GM12878 (cell line): ENCODE measurements around the gene KRTAP21-1. TPM values are rescaled to one million over a fixed set of nuclear protein-coding genes. Genes with fewer than 3 reads are reported as not detected.
A peak's percentile ranks its signal among the peaks of the same experiment; 100 is the strongest.

Experiments
- BCL11A ChIP-seq: IDR thresholded peaks from 2 replicates; pipeline ENCODE4 v1.6.1; 2011; ENCODE audit warnings: low read depth, low read length
- BMI1 ChIP-seq: fragments of 450-650 bp; IDR thresholded peaks from 2 replicates; pipeline ENCODE4 v1.6.1; 2016; ENCODE audit warnings: mild to moderate bottlenecking, moderate library complexity, borderline replicate concordance
- EP300 ChIP-seq, 2 experiments: fragments of 150-350 bp in 1 of 2; IDR thresholded peaks; 2 replicates each; pipeline ENCODE4 v1.6.1; 2011 to 2012; ENCODE audit warnings: low read depth in 2 of 2, low read length in 2 of 2, borderline replicate concordance in 1 of 2, improper control_type of control experiment in 1 of 2, inconsistent platforms in 1 of 2; ENCODE audit not compliant: control insufficient read depth in 1 of 2
- GABPA ChIP-seq: IDR thresholded peaks from 2 replicates; pipeline ENCODE4 v1.6.1; 2014; ENCODE audit warnings: antibody characterized with exemption, low read depth, mild to moderate bottlenecking, inconsistent platforms
- JUNB ChIP-seq: IDR thresholded peaks from 2 replicates; pipeline ENCODE4 v1.6.1; 2016; ENCODE audit warnings: antibody characterized with exemption, mild to moderate bottlenecking
- MTA2 ChIP-seq: fragments of 450-650 bp; IDR thresholded peaks from 2 replicates; pipeline ENCODE4 v1.6.1; 2016; ENCODE audit warnings: low read depth, mild to moderate bottlenecking, moderate library complexity
- MXI1 ChIP-seq: fragments of 150-350 bp; IDR thresholded peaks from 2 replicates; pipeline ENCODE4 v1.6.1; 2011; ENCODE audit warnings: low read depth, mild to moderate bottlenecking, inconsistent platforms, low read length, improper control_type of control experiment
- RUNX3 ChIP-seq: IDR thresholded peaks from 2 replicates; pipeline ENCODE4 v1.6.1; 2012; ENCODE audit warnings: low read length, inconsistent platforms
- SIX5 ChIP-seq: IDR thresholded peaks from 2 replicates; pipeline ENCODE4 v1.6.1; 2011; ENCODE audit warnings: mild to moderate bottlenecking, low read depth, low read length, moderate library complexity; ENCODE audit not compliant: severe bottlenecking
- SREBF1 ChIP-seq: IDR thresholded peaks from 2 replicates; pipeline ENCODE4 v1.6.1; 2012; ENCODE audit warnings: mild to moderate bottlenecking, low read length
- TAF1 ChIP-seq: IDR thresholded peaks from 2 replicates; pipeline ENCODE4 v1.6.1; 2011; ENCODE audit warnings: mild to moderate bottlenecking, low read depth, low read length, borderline replicate concordance
- TBL1XR1 ChIP-seq: IDR thresholded peaks from 2 replicates; pipeline ENCODE4 v1.6.1; 2012; ENCODE audit warnings: low read depth, low read length, improper control_type of control experiment
- TCF7 ChIP-seq: IDR thresholded peaks from 2 replicates; pipeline ENCODE4 v1.6.1; 2014; ENCODE audit warnings: antibody characterized with exemption, borderline replicate concordance
- ZNF217 ChIP-seq: fragments of 450-650 bp; IDR thresholded peaks from 2 replicates; pipeline ENCODE4 v1.6.1; 2017; ENCODE audit warnings: antibody characterized with exemption, mild to moderate bottlenecking
- ZNF274 ChIP-seq: IDR thresholded peaks from one replicate; pipeline ENCODE4 v1.8.0; 2011; ENCODE audit not compliant: insufficient read length, insufficient read depth
- polyA plus RNA-seq, 11 experiments: library from polyadenylated mRNA; depleted of rRNA in 4 of 11; unstranded in 6 of 11; stranded (reverse) in 5 of 11; fragments of >200 nt; fragmentation: Nextera tagmentation in 4 of 11; fragmentation: Illumina TruSeq in 1 of 11; extraction: Ambion mirVana in 4 of 11; extraction: Trizol in 1 of 11; gene quantifications; 1 replicate in 1 of 11; 2 replicates in 10 of 11; pipeline versions ENCODE4 v1.2.1 to v1.2.3, GENCODE V29; 2011 to 2016; ENCODE audit warnings: inconsistent platforms in 2 of 11, missing spikeins in 2 of 11, low read depth in 1 of 11
- total RNA-seq, 4 experiments: library from RNA; depleted of rRNA in 3 of 4; stranded (reverse); fragments of >200 nt in 3 of 4; fragmentation: Illumina TruSeq in 1 of 4; extraction: Trizol in 1 of 4; gene quantifications; 2 replicates each; pipeline versions ENCODE4 v1.2.1 to v1.2.3, GENCODE V29; 2013 to 2021
- TF ChIP-seq, protein P1 (sequence below): fragments of 450-650 bp; IDR thresholded peaks from 2 replicates; pipeline ENCODE4 v1.6.1; 2017; ENCODE audit warnings: mild to moderate bottlenecking, low read depth, inconsistent platforms; ENCODE audit not compliant: poor library complexity, severe bottlenecking
- TF ChIP-seq, protein P2 (sequence below): fragments of 450-650 bp; IDR thresholded peaks from 2 replicates; pipeline ENCODE4 v1.6.1; 2018; ENCODE audit warnings: borderline replicate concordance, mild to moderate bottlenecking; ENCODE audit not compliant: partially characterized antibody

The KRTAP21-1 gene
- total and polyA plus RNA-seq, 10 of the 15 experiments (the other 5 are each of a cell fraction or from before 2014, with no cell fraction given): not detected

GRCh38 chr21:30718239-30718909 lies 36.9 kb downstream of the KRTAP21-1 start, which contains the start of gene KRTAP21-3 (continued):
- peak; percentile 63 for TF ChIP-seq RUNX3
- TF ChIP-seq, protein P1, sequence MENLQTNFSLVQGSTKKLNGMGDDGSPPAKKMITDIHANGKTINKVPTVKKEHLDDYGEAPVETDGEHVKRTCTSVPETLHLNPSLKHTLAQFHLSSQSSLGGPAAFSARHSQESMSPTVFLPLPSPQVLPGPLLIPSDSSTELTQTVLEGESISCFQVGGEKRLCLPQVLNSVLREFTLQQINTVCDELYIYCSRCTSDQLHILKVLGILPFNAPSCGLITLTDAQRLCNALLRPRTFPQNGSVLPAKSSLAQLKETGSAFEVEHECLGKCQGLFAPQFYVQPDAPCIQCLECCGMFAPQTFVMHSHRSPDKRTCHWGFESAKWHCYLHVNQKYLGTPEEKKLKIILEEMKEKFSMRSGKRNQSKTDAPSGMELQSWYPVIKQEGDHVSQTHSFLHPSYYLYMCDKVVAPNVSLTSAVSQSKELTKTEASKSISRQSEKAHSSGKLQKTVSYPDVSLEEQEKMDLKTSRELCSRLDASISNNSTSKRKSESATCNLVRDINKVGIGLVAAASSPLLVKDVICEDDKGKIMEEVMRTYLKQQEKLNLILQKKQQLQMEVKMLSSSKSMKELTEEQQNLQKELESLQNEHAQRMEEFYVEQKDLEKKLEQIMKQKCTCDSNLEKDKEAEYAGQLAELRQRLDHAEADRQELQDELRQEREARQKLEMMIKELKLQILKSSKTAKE: peak; percentile 18
- TF ChIP-seq ZNF217: peak; percentile 29; the same call in 1 of the 2 replicates
- no peak for TF ChIP-seq MXI1
- peak; percentile 77 to 84 for TF ChIP-seq EP300 (IDR thresholded peaks at IDR 0.05; ENCODE audit: borderline replicate concordance in 1 of 2, control insufficient read depth in 1 of 2, low read depth in 2 of 2, low read length in 2 of 2)
- TF ChIP-seq SIX5: no peak
- peak; percentile 53; the same call in 1 of the 2 replicates for TF ChIP-seq BCL11A
- peak; percentile 81 for TF ChIP-seq TCF7
- TF ChIP-seq TBL1XR1: no peak
- peak; percentile 72 for TF ChIP-seq BMI1
- no peak for TF ChIP-seq GABPA
- TF ChIP-seq ZNF274: no peak
- TF ChIP-seq MTA2: peak; percentile 94
- TF ChIP-seq SREBF1: no peak
- no peak for TF ChIP-seq TAF1
- TF ChIP-seq, protein P2, sequence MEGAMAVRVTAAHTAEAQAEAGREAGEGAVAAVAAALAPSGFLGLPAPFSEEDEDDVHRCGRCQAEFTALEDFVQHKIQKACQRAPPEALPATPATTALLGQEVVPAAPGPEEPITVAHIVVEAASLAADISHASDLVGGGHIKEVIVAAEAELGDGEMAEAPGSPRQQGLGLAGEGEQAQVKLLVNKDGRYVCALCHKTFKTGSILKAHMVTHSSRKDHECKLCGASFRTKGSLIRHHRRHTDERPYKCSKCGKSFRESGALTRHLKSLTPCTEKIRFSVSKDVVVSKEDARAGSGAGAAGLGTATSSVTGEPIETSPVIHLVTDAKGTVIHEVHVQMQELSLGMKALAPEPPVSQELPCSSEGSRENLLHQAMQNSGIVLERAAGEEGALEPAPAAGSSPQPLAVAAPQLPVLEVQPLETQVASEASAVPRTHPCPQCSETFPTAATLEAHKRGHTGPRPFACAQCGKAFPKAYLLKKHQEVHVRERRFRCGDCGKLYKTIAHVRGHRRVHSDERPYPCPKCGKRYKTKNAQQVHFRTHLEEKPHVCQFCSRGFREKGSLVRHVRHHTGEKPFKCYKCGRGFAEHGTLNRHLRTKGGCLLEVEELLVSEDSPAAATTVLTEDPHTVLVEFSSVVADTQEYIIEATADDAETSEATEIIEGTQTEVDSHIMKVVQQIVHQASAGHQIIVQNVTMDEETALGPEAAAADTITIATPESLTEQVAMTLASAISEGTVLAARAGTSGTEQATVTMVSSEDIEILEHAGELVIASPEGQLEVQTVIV: no peak
- peak; percentile 74 for TF ChIP-seq JUNB
